ENCODE measurements around the gene THNSL1. TPM values are rescaled to one million over a fixed set of nuclear protein-coding genes. Genes with fewer than 3 reads are reported as not detected.

Gene THNSL1
- total RNA-seq, 1 experiment from 2014 or later, result 4.2 TPM

- Histone ChIP-seq H2AFZ (ENCODE audit: low read length) (no peak overlapping the region), H3K4ac (ENCODE audit: low read depth, low read length) (no peak overlapping the region), H2BK5ac (ENCODE audit: insufficient read length, low read length) (no peak overlapping the region), H2AK5ac (ENCODE audit: insufficient read length, low read length) (no peak overlapping the region), H3K14ac (ENCODE audit: insufficient read depth, low read length) (no peak overlapping the region), H3K4me1 (ENCODE audit: insufficient read depth, low read length) (no peaks in the 10 kb centered on the region), H2BK120ac (ENCODE audit: low read depth, low read length, poor library complexity, severe bottlenecking) (no peak overlapping the region), H4K5ac (ENCODE audit: insufficient read length, low read depth, low read length) (no peak overlapping the region), H3K23ac (ENCODE audit: insufficient read length, low read depth, low read length) (no peak overlapping the region), H2BK15ac (ENCODE audit: low read depth, low read length) (no peak overlapping the region), H3K9ac (ENCODE audit: extremely low read depth, insufficient read length, low read length) (no peak overlapping the region), H4K20me1 (ENCODE audit: control insufficient read depth, insufficient read depth, insufficient read length) (no peaks in the 10 kb centered on the region), H3K4me2 (ENCODE audit: insufficient read depth, insufficient read length, low read length) (no peak overlapping the region), H3K79me1 (ENCODE audit: insufficient read depth, low read depth, low read length, poor library complexity, severe bottlenecking) (no peaks in the 10 kb centered on the region), H3K9me3 (ENCODE audit: control insufficient read depth, low read depth, low read length) (no peaks in the 10 kb centered on the region), H3K27ac (ENCODE audit: insufficient read length, low read depth, low read length) (no peak overlapping the region), H2BK12ac (ENCODE audit: insufficient read length, low read depth, low read length) (no peak overlapping the region), H3K79me2 (ENCODE audit: insufficient read depth, low read length) (no peaks in the 10 kb centered on the region), H2BK20ac (ENCODE audit: low read depth, low read length, poor library complexity, severe bottlenecking) (no peak overlapping the region), H3K27me3 (ENCODE audit: insufficient read depth, low read length) (no peaks in the 10 kb centered on the region), H4K8ac (replicated peaks; ENCODE audit: insufficient read length, low read depth, low read length) (no peak overlapping the region), H3K18ac (ENCODE audit: insufficient read length, low read depth, low read length) (no peak overlapping the region), H3K56ac (ENCODE audit: insufficient read length, low read depth, low read length) (no peak overlapping the region), H4K91ac (ENCODE audit: insufficient read length, low read depth, low read length) (no peak overlapping the region), H3T11ph (ENCODE audit: low read length) (no peak overlapping the region), H3K23me2 (ENCODE audit: insufficient read length, low read depth, low read length, poor library complexity, severe bottlenecking) (no peaks in the 10 kb centered on the region)
- H3K9me3 Mint-ChIP-seq, result no peaks in the 10 kb centered on the region
- H3K27ac Mint-ChIP-seq, result no peak overlapping the region
- no peak overlapping the region for H3K4me3 Mint-ChIP-seq
- no peak for DNase-seq
- H3K4me1 Mint-ChIP-seq, result peaks cover 0 to 5% of the 10 kb centered on the region in 2 experiments; a peak in 3 of 4 replicates
- TF ChIP-seq CTCF (conservative IDR thresholded peaks at IDR 0.05), result no peak
- no peaks in the 10 kb centered on the region for H3K36me3 Mint-ChIP-seq (ENCODE audit: insufficient read depth in 1 of 3, low read depth in 3 of 3)
- H3K27me3 Mint-ChIP-seq (ENCODE audit: low read depth), result no peaks in the 10 kb centered on the region
Measured at GRCh38 chr10:24971374-24971773, 45.0 kb upstream of the THNSL1 start.

Data from H9 (cell line).